GM21786 (cell line): ENCODE data around the gene UBA7.

Experiments used
- ATAC-seq: cut with Tn5 transposase; IDR thresholded peaks from one replicate; pipeline ENCODE4 v1.9.1; 2021; ENCODE audit not compliant: unreplicated experiment

The UBA7 gene

GRCh38 chr3:49805367-49805782, 8.4 kb downstream of the UBA7 start:
- no peak for ATAC-seq

GRCh38 chr3:49804141-49805041, 9.4 kb downstream of the UBA7 start:
- ATAC-seq: no peak

GRCh38 chr3:49803465-49804140, 10.2 kb downstream of the UBA7 start:
- ATAC-seq: peak; percentile 6

GRCh38 chr3:49802719-49803464, 10.9 kb downstream of the UBA7 start, which contains the start of gene INKA1:
Gene INKA1 (plus strand): TSS chr3:49803261. CDS start chr3:49803393, 132 bp downstream.
- ATAC-seq: peak; percentile 40

- ATAC-seq: no peak
Measured at GRCh38 chr3:49801160-49801559, 12.6 kb downstream of the UBA7 start.

GRCh38 chr3:49799761-49800160, 14.0 kb downstream of the UBA7 start, which contains the start of gene CDHR4:
Gene CDHR4 (minus strand): TSS chr3:49799873. CDS start chr3:49799812, 61 bp downstream.
- ATAC-seq: no peak

- ATAC-seq: no peak
Measured at GRCh38 chr3:49799105-49799504, 14.6 kb downstream of the UBA7 start.

GRCh38 chr3:49794926-49795905, 18.5 kb downstream of the UBA7 start:
- ATAC-seq: no peak

GRCh38 chr3:49794431-49794830, 19.3 kb downstream of the UBA7 start:
- no peak for ATAC-seq

GRCh38 chr3:49793486-49794085, 20.2 kb downstream of the UBA7 start:
- ATAC-seq: no peak

GRCh38 chr3:49792371-49793150, 21.2 kb downstream of the UBA7 start:
- no peak for ATAC-seq

- no peak for ATAC-seq
Measured at GRCh38 chr3:49791571-49791970, 22.2 kb downstream of the UBA7 start.

GRCh38 chr3:49790626-49791411, 22.9 kb downstream of the UBA7 start:
- no peak for ATAC-seq

GRCh38 chr3:49788056-49788455, 25.7 kb downstream of the UBA7 start:
- no peak for ATAC-seq

- no peak for ATAC-seq
Measured at GRCh38 chr3:49787536-49787935, 26.2 kb downstream of the UBA7 start.

- no peak for ATAC-seq
Measured at GRCh38 chr3:49787182-49787464, 26.6 kb downstream of the UBA7 start.

GRCh38 chr3:49786357-49787181, 27.2 kb downstream of the UBA7 start, which contains the start of gene IP6K1:
Gene IP6K1 (minus strand): TSS chr3:49786542. CDS start chr3:49748040, 38,502 bp downstream.
- ATAC-seq: peak; percentile 99
